Activated CD4-positive, alpha-beta T cell treated with anti-CD3 and anti-CD28 coated beads, Interleukin-2, amount 50 U/mL, for 16 hours (primary cell): ENCODE results near the gene DNAJB8.
A peak's percentile ranks its signal among the peaks of the same experiment; 100 is the strongest.

Experiments
- DNase-seq: peaks from one replicate; pipeline ENCODE4 v3.0.0-alpha.2; 2020

The DNAJB8 gene

GRCh38 chr3:128493570-128494366, 27.1 kb upstream of the DNAJB8 start:
- no peak for DNase-seq

GRCh38 chr3:128492671-128493569, 26.2 kb upstream of the DNAJB8 start, which contains the start of gene GATA2:
Gene GATA2, minus strand, starts transcription at chr3:128493201. Its CDS starts 6,170 bp downstream, at chr3:128487031.
- peak; percentile 20 for DNase-seq

GRCh38 chr3:128491941-128492670, 25.4 kb upstream of the DNAJB8 start:
- no peak for DNase-seq

GRCh38 chr3:128491691-128491940, 24.9 kb upstream of the DNAJB8 start:
- DNase-seq = no peak

- no peak for DNase-seq
Observed at GRCh38 chr3:128490915-128491690, 24.4 kb upstream of the DNAJB8 start.

- DNase-seq = no peak
Observed at GRCh38 chr3:128490650-128490914, 23.9 kb upstream of the DNAJB8 start.

- DNase-seq = no peak
Observed at GRCh38 chr3:128489927-128490649, 23.4 kb upstream of the DNAJB8 start.

GRCh38 chr3:128489674-128489926, 22.9 kb upstream of the DNAJB8 start:
- no peak for DNase-seq

GRCh38 chr3:128488991-128489673, 22.4 kb upstream of the DNAJB8 start:
- DNase-seq = no peak

GRCh38 chr3:128488636-128488990, 21.9 kb upstream of the DNAJB8 start:
- DNase-seq = no peak

- DNase-seq = peak; percentile 27
Observed at GRCh38 chr3:128487813-128488635, 21.3 kb upstream of the DNAJB8 start.

- DNase-seq = no peak
Observed at GRCh38 chr3:128487538-128487812, 20.8 kb upstream of the DNAJB8 start.

- no peak for DNase-seq
Observed at GRCh38 chr3:128486681-128487537, 20.2 kb upstream of the DNAJB8 start.

- no peak for DNase-seq
Observed at GRCh38 chr3:128486205-128486628, 19.5 kb upstream of the DNAJB8 start.

- DNase-seq = no peak
Observed at GRCh38 chr3:128485282-128486204, 18.9 kb upstream of the DNAJB8 start.

GRCh38 chr3:128484404-128485281, 18.0 kb upstream of the DNAJB8 start:
- no peak for DNase-seq

- DNase-seq = no peak
Observed at GRCh38 chr3:128483657-128484403, 17.1 kb upstream of the DNAJB8 start.
